H1 (cell line): ENCODE results near the gene CCDC197. TPM values are rescaled to one million over a fixed set of nuclear protein-coding genes. Genes with fewer than 3 reads are reported as not detected.

Source experiments
- CTCF ChIA-PET: fragments of 300-600 bp; sonication (Branson Sonifier 250); formaldehyde crosslinking; loops from one replicate; lab custom pipeline; 2021; ENCODE audit not compliant: partially characterized antibody; lab: Charles Lee
- POLR2A ChIA-PET: fragments of 300-600 bp; sonication (Branson Sonifier 250); formaldehyde crosslinking; loops from one replicate; lab custom pipeline; 2021; ENCODE audit warnings: inconsistent platforms; ENCODE audit not compliant: partially characterized antibody; lab: Charles Lee
- DNase-seq, 2 experiments: peaks; one replicate each; pipeline versions ENCODE4 v3.0.0 to v3.0.0-alpha.2; 2010 to 2022; ENCODE audit warnings: low spot score in 2 of 2, low read depth in 1 of 2, mixed read lengths in 1 of 2
- FAIRE-seq: peaks from 2 replicates; lab custom pipeline; 2011; peaks lifted over from hg19 to GRCh38; lab: Jason Lieb, UNC
- H2AFZ ChIP-seq: 2 replicates; pipeline ENCODE4 v1.8.1; 2012; ENCODE audit warnings: low read length, inconsistent platforms
- H2AK5ac ChIP-seq: 2 replicates; pipeline ENCODE4 v1.6.1; 2013; ENCODE audit warnings: low read depth, low read length
- H2BK120ac ChIP-seq: replicated peaks from 2 replicates; pipeline ENCODE3; 2013; ENCODE audit warnings: low read depth, low read length, inconsistent platforms
- H2BK12ac ChIP-seq: 2 replicates; pipeline ENCODE4 v1.6.1; 2013; ENCODE audit warnings: low read depth, low read length
- H2BK15ac ChIP-seq: 2 replicates; pipeline ENCODE4 v1.6.1; 2013; ENCODE audit warnings: low read length
- H2BK20ac ChIP-seq: 2 replicates; pipeline ENCODE4 v1.6.1; 2013; ENCODE audit warnings: low read length
- H2BK5ac ChIP-seq: 2 replicates; pipeline ENCODE4 v1.6.1; 2013; ENCODE audit warnings: low read depth, low read length
- H3K14ac ChIP-seq: 2 replicates; pipeline ENCODE4 v1.6.1; 2013; ENCODE audit warnings: inconsistent platforms; ENCODE audit not compliant: insufficient read length
- H3K18ac ChIP-seq: 2 replicates; pipeline ENCODE4 v1.6.1; 2013; ENCODE audit warnings: low read length; ENCODE audit errors: extremely low read depth
- H3K23ac ChIP-seq: 2 replicates; pipeline ENCODE4 v1.6.1; 2013; ENCODE audit warnings: inconsistent platforms; ENCODE audit not compliant: insufficient read length
- H3K23me2 ChIP-seq: 2 replicates; pipeline ENCODE4 v1.6.1; 2013; ENCODE audit warnings: low read depth, low read length
- H3K27ac ChIP-seq: 2 replicates; pipeline ENCODE4 v1.6.1; 2011; ENCODE audit warnings: low read depth, low read length, inconsistent platforms
- H3K27me3 ChIP-seq, 4 experiments: replicated peaks in 1 of 4; 1 replicate in 1 of 4; 2 replicates in 3 of 4; pipeline versions ENCODE4 v1.6.1 to v1.8.1; 2011 to 2013; ENCODE audit warnings: low read length in 3 of 4, mild to moderate bottlenecking in 3 of 4, inconsistent platforms in 2 of 4, mixed read lengths in 2 of 4, moderate library complexity in 1 of 4; ENCODE audit not compliant: control insufficient read depth in 3 of 4, insufficient read depth in 3 of 4; ENCODE audit errors: extremely low read depth in 1 of 4
- H3K36me3 ChIP-seq, 4 experiments: 2 replicates each; pipeline versions ENCODE4 v1.6.1 to v1.8.1; 2011 to 2013; ENCODE audit warnings: mild to moderate bottlenecking in 4 of 4, low read length in 3 of 4, moderate library complexity in 2 of 4, control low read depth in 1 of 4, inconsistent platforms in 1 of 4; ENCODE audit not compliant: insufficient read depth in 4 of 4, control insufficient read depth in 2 of 4
- H3K4ac ChIP-seq: replicated peaks from 2 replicates; pipeline ENCODE3; 2013; ENCODE audit warnings: low read length, low read depth, mixed read lengths, inconsistent platforms; ENCODE audit not compliant: insufficient read length
- H3K4me1 ChIP-seq, 4 experiments: replicated peaks in 1 of 4; 1 replicate in 1 of 4; 2 replicates in 3 of 4; pipeline versions ENCODE4 v1.6.1 to v1.8.1; 2011 to 2013; ENCODE audit warnings: low read length in 3 of 4, inconsistent platforms in 2 of 4, mixed read lengths in 1 of 4; ENCODE audit not compliant: insufficient read depth in 4 of 4, control insufficient read depth in 3 of 4
- H3K4me2 ChIP-seq, 2 experiments: 2 replicates each; pipeline versions ENCODE4 v1.6.1 to v1.8.1; 2011 to 2013; ENCODE audit warnings: low read depth in 2 of 2, low read length in 2 of 2, control low read depth in 1 of 2, inconsistent platforms in 1 of 2, mild to moderate bottlenecking in 1 of 2; ENCODE audit not compliant: insufficient read depth in 1 of 2
- H3K4me3 ChIP-seq, 4 experiments: fragments of 200-600, 300-600 bp in 1 of 4; sonication (generic), shearing (Covaris generic), sonication (Bioruptor Twin) in 1 of 4; 2 replicates each; pipeline versions ENCODE4 v1.5.1 to v1.8.1; 2011 to 2016; ENCODE audit warnings: low read length in 4 of 4, low read depth in 3 of 4, control low read depth in 2 of 4, inconsistent platforms in 2 of 4, mild to moderate bottlenecking in 2 of 4, mixed read lengths in 1 of 4, moderate library complexity in 1 of 4; ENCODE audit not compliant: insufficient read depth in 2 of 4; ENCODE audit errors: extremely low read depth in 1 of 4
- H3K56ac ChIP-seq: replicated peaks from 2 replicates; pipeline ENCODE3; 2013; ENCODE audit warnings: low read depth, mild to moderate bottlenecking, mixed read lengths, low read length, inconsistent platforms; ENCODE audit not compliant: insufficient read length
- H3K79me1 ChIP-seq: 2 replicates; pipeline ENCODE4 v1.6.1; 2013; ENCODE audit warnings: low read depth, low read length, control low read depth
- H3K79me2 ChIP-seq, 2 experiments: 2 replicates each; pipeline versions ENCODE4 v1.6.1 to v1.8.1; 2012 to 2013; ENCODE audit warnings: low read length in 2 of 2, mild to moderate bottlenecking in 2 of 2, inconsistent platforms in 1 of 2; ENCODE audit not compliant: insufficient read depth in 2 of 2, control insufficient read depth in 1 of 2
- H3K9ac ChIP-seq, 4 experiments: replicated peaks in 1 of 4; 1 replicate in 1 of 4; 2 replicates in 3 of 4; pipeline versions ENCODE4 v1.6.1 to v1.8.1; 2011 to 2013; ENCODE audit warnings: low read depth in 3 of 4, low read length in 3 of 4, control low read depth in 2 of 4, mild to moderate bottlenecking in 2 of 4, moderate library complexity in 2 of 4, inconsistent platforms in 1 of 4; ENCODE audit errors: extremely low read depth in 1 of 4
- H3K9me3 ChIP-seq, 2 experiments: 2 replicates each; pipeline versions ENCODE4 v1.6.1 to v1.8.1; 2012 to 2013; ENCODE audit warnings: mild to moderate bottlenecking in 2 of 2, moderate library complexity in 2 of 2, control low read depth in 1 of 2, inconsistent platforms in 1 of 2, low read depth in 1 of 2, low read length in 1 of 2, mixed read lengths in 1 of 2; ENCODE audit not compliant: insufficient read depth in 2 of 2
- H4K20me1 ChIP-seq, 2 experiments: replicated peaks in 1 of 2; 2 replicates each; pipeline versions ENCODE3 to v1.8.1; 2011 to 2013; ENCODE audit warnings: inconsistent platforms in 2 of 2, low read length in 2 of 2, mild to moderate bottlenecking in 1 of 2; ENCODE audit not compliant: insufficient read depth in 2 of 2, control insufficient read depth in 1 of 2
- H4K5ac ChIP-seq: 2 replicates; pipeline ENCODE4 v1.6.1; 2013; ENCODE audit warnings: low read length, low read depth, mixed read lengths, inconsistent platforms; ENCODE audit not compliant: insufficient read length
- H4K8ac ChIP-seq: 2 replicates; pipeline ENCODE4 v1.8.0; 2013; ENCODE audit warnings: mild to moderate bottlenecking, moderate library complexity, low read length, inconsistent platforms; ENCODE audit not compliant: insufficient read depth; ENCODE audit errors: extremely low read depth
- H4K91ac ChIP-seq: replicated peaks from 2 replicates; pipeline ENCODE3; 2013; ENCODE audit warnings: low read length, mixed read lengths, inconsistent platforms; ENCODE audit not compliant: insufficient read length
- BRCA1 ChIP-seq: IDR thresholded peaks from 2 replicates; pipeline ENCODE4 v1.6.1; 2012; ENCODE audit warnings: low read depth, low read length, improper control_type of control experiment
- CEBPB ChIP-seq: IDR thresholded peaks from 2 replicates; pipeline ENCODE4 v1.6.1; 2012; ENCODE audit warnings: low read depth, low read length
- E2F6 ChIP-seq: IDR thresholded peaks from 2 replicates; pipeline ENCODE4 v1.6.1; 2012; ENCODE audit warnings: inconsistent platforms
- JUND ChIP-seq: IDR thresholded peaks from 2 replicates; pipeline ENCODE4 v1.6.1; 2011; ENCODE audit warnings: mild to moderate bottlenecking, improper control_type of control experiment, low read length
- SP2 ChIP-seq: IDR thresholded peaks from 2 replicates; pipeline ENCODE4 v1.6.1; 2012; ENCODE audit warnings: mild to moderate bottlenecking, low read length, inconsistent platforms
- TBP ChIP-seq: IDR thresholded peaks from 2 replicates; pipeline ENCODE4 v1.6.1; 2011; ENCODE audit warnings: low read depth, low read length, improper control_type of control experiment
- TCF12 ChIP-seq: IDR thresholded peaks from 2 replicates; pipeline ENCODE4 v1.6.1; 2011; ENCODE audit warnings: low read depth, mild to moderate bottlenecking, low read length
- TEAD4 ChIP-seq: IDR thresholded peaks from 2 replicates; pipeline ENCODE4 v1.6.1; 2012; ENCODE audit warnings: low read depth, low read length, inconsistent platforms, mixed read lengths
- WGBS, 2 experiments: shearing (Covaris generic) in 1 of 2; methylation state at CpG; one replicate each; pipeline versions ENCODE4 v1.1.6 to v1.1.7; 2013 to 2015; ENCODE audit warnings: low lambda C conversion rate in 2 of 2, mixed read lengths in 2 of 2, inconsistent platforms in 1 of 2, low coverage in 1 of 2, missing lambda C conversion rate in 1 of 2; ENCODE audit not compliant: insufficient replicate concordance in 2 of 2, insufficient coverage in 1 of 2, insufficient read length in 1 of 2; ENCODE audit errors: extremely low coverage in 1 of 2, missing lambda C conversion rate in 1 of 2; 5-methylcytosine and 5-hydroxymethylcytosine counted together
- polyA plus RNA-seq, 7 experiments: library from polyadenylated mRNA; depleted of rRNA in 3 of 7; stranded (reverse) in 5 of 7; unstranded in 2 of 7; fragments of >200 nt in 5 of 7; fragments of 200-250 nt in 2 of 7; gene quantifications; 1 replicate in 5 of 7; 2 replicates in 1 of 7; 4 replicates in 1 of 7; pipeline versions ENCODE4 v1.2.1 to v1.2.3, GENCODE V29; 2011 to 2013; ENCODE audit warnings: missing spikeins in 2 of 7, mixed read lengths in 2 of 7
- total RNA-seq: library from RNA; stranded (reverse); fragmentation: NEBNext Ultra II Directional; extraction: Animal tissue kit (Norgen Biotek cat#: 25700); gene quantifications from 2 replicates; pipeline ENCODE4 v1.2.1, GENCODE V29; 2021

Gene CCDC197
- total and polyA plus RNA-seq, 2 of the 8 experiments (the other 6 are each of a cell fraction or from before 2014, with no cell fraction given): not detected

GRCh38 chr14:94050231-94050880, 53.3 kb downstream of the CCDC197 start:
- H2BK12ac ChIP-seq: no peak overlapping the region
- ChIA-PET CTCF (interaction anchor here (0.6 to 17.4 kb wide), 19 partner anchors 9 to 257 kb away, joined by 3 to 148 read pairs (median 5); partner anchors contain the start of genes DDX24, IFI27L1 and IFI27L2), POLR2A (interaction anchor here (1.4 kb wide), 1 partner anchor 12 kb away, joined by 3 read pairs; no protein-coding TSS in a partner anchor)
- FAIRE-seq (no peak), DNase-seq (peak in 1 of 2 experiments; percentile 22)
- H3K27ac ChIP-seq: no peak overlapping the region
- no peak overlapping the region for H2AFZ ChIP-seq
- no peak overlapping the region for H4K5ac ChIP-seq
- no peak overlapping the region for H3K4ac ChIP-seq
- no peak overlapping the region for H2BK120ac ChIP-seq
- H3K27me3 ChIP-seq: no peaks in the 10 kb centered on the region
- H4K8ac ChIP-seq: no peak overlapping the region; the same call in 1 of the 2 replicates
- H3K23me2 ChIP-seq: no peaks in the 10 kb centered on the region
- no peak overlapping the region for H2BK5ac ChIP-seq
- H4K91ac ChIP-seq: no peak overlapping the region
- no peak overlapping the region for H3K4me2 ChIP-seq
- H2BK20ac ChIP-seq: no peak overlapping the region
- H2BK15ac ChIP-seq: no peak overlapping the region
- 88% methylated on average over 6 of the region's 6 CpGs; no CpG with 5 or more reads in 1 of the 2 experiments for WGBS, 2 experiments
- H3K18ac ChIP-seq: no peak overlapping the region
- no peak for TF ChIP-seq SP2
- no peak for TF ChIP-seq E2F6
- no peak for TF ChIP-seq CEBPB
- TF ChIP-seq TEAD4: no peak
- no peak for TF ChIP-seq JUND
- no peak for TF ChIP-seq BRCA1
- TF ChIP-seq TCF12: no peak
- TF ChIP-seq TBP: no peak
- no peaks in the 10 kb centered on the region; the same call in 1 of the 2 replicates for H3K79me1 ChIP-seq
- H3K9me3 ChIP-seq: no peaks in the 10 kb centered on the region
- H3K56ac ChIP-seq: no peak overlapping the region
- H3K14ac ChIP-seq: no peak overlapping the region
- H2AK5ac ChIP-seq: no peak overlapping the region
- no peak overlapping the region for H3K9ac ChIP-seq
- H3K79me2 ChIP-seq: no peaks in the 10 kb centered on the region
- H4K20me1 ChIP-seq: peaks cover 2 to 7% of the 10 kb centered on the region in 2 experiments
- no peaks in the 10 kb centered on the region; a peak in 1 of 7 replicates for H3K4me1 ChIP-seq
- no peak overlapping the region for H3K23ac ChIP-seq
- peaks cover 23 to 78% (median 49%) of the 10 kb centered on the region in 4 experiments for H3K36me3 ChIP-seq
- H3K4me3 ChIP-seq: no peak overlapping the region
